Activated naive CD4-positive, alpha-beta T cell treated with anti-CD3 and anti-CD28 coated beads for 36 hours (primary cell): Measurements from ENCODE around the gene KLHDC10. TPM values are rescaled to one million over a fixed set of nuclear protein-coding genes. Genes with fewer than 3 reads are reported as not detected.
"Not testable (repeated sequence)": the region's sequence is repeated elsewhere in the genome, so short reads cannot be mapped to it uniquely, and the experiment has no call there.

Experiments used
- CTCF ChIA-PET: fragments of 350-600 bp; sonication (Branson Sonifier 250); formaldehyde crosslinking; loops from one replicate; lab custom pipeline; 2021; ENCODE audit warnings: antibody characterized with exemption; lab: Charles Lee
- DNase-seq: peaks from one replicate; pipeline ENCODE4 v3.0.0-alpha.2; 2020
- H3K27ac Mint-ChIP-seq: one replicate; pipeline ENCODE4 v1.8.0; 2021; ENCODE audit warnings: mild to moderate bottlenecking, mixed read lengths
- H3K27me3 Mint-ChIP-seq: one replicate; pipeline ENCODE4 v1.8.0; 2021; ENCODE audit warnings: low read depth, mixed read lengths
- H3K36me3 Mint-ChIP-seq: one replicate; pipeline ENCODE4 v1.8.0; 2021; ENCODE audit warnings: low read depth, mixed read lengths
- H3K4me1 Mint-ChIP-seq: one replicate; pipeline ENCODE4 v1.8.0; 2021; ENCODE audit warnings: low read depth, mixed read lengths
- H3K4me3 Mint-ChIP-seq: one replicate; pipeline ENCODE4 v1.8.0; 2021; ENCODE audit warnings: mild to moderate bottlenecking, moderate library complexity, mixed read lengths
- H3K9me3 Mint-ChIP-seq: one replicate; pipeline ENCODE4 v1.8.0; 2021; ENCODE audit warnings: mixed read lengths
- intact Hi-C: fragments of 100-400 bp; cut with micrococcal nuclease; formaldehyde crosslinking; loops from one replicate; pipeline ENCODE4 v1.15.1; 2023
- total RNA-seq, 2 experiments: library from RNA; stranded (reverse); gene quantifications; one replicate each; pipeline ENCODE4 v1.2.3, GENCODE V29; 2021

The KLHDC10 gene
- total RNA-seq, 2 experiments from 2014 or later: 11.6 to 12.9 TPM

GRCh38 chr7:130160023-130160422, 89.7 kb downstream of the KLHDC10 start:
- intact Hi-C loops: no loop called here

GRCh38 chr7:130160455-130160854, 90.1 kb downstream of the KLHDC10 start:
- Mint-ChIP-seq H3K4me1 (no peaks in the 10 kb centered on the region), H3K27ac (no peak overlapping the region), H3K4me3 (no peak overlapping the region), H3K27me3 (peaks cover 1% of the 10 kb centered on the region), H3K9me3 (peaks cover 20% of the 10 kb centered on the region), H3K36me3 (peaks cover 67% of the 10 kb centered on the region)
- intact Hi-C loops: no loop called here
- DNase-seq: no peak
- CTCF ChIA-PET: interaction anchor here (0.6 to 1.0 kb wide), 2 partner anchors 11 to 305 kb away, joined by 3 read pairs; no protein-coding TSS in a partner anchor

More at GRCh38 chr7:130160023-130160422, 89.7 kb downstream of the KLHDC10 start:
- no peak for DNase-seq
- CTCF ChIA-PET: interaction anchor here (1.0 kb wide), 1 partner anchor 11 kb away, joined by 3 read pairs; no protein-coding TSS in a partner anchor
- H3K36me3 Mint-ChIP-seq: peaks cover 63% of the 10 kb centered on the region
- peaks cover 20% of the 10 kb centered on the region for H3K9me3 Mint-ChIP-seq
- H3K4me3 Mint-ChIP-seq: no peak overlapping the region
- no peak overlapping the region for H3K27ac Mint-ChIP-seq
- peaks cover 2% of the 10 kb centered on the region for H3K27me3 Mint-ChIP-seq
- no peaks in the 10 kb centered on the region for H3K4me1 Mint-ChIP-seq

- H3K4me1 Mint-ChIP-seq: no peaks in the 10 kb centered on the region
- H3K27me3 Mint-ChIP-seq: no peaks in the 10 kb centered on the region
- H3K9me3 Mint-ChIP-seq: peaks cover 17% of the 10 kb centered on the region
- H3K27ac Mint-ChIP-seq: no peak overlapping the region
- H3K4me3 Mint-ChIP-seq: no peak overlapping the region
- H3K36me3 Mint-ChIP-seq: peaks cover 72% of the 10 kb centered on the region
- intact Hi-C loops: no loop called here
- DNase-seq: no peak
- CTCF ChIA-PET: no interaction called here
These were observed 91.9 kb downstream of the KLHDC10 start for GRCh38 chr7:130162196-130162595.

- DNase-seq: no peak
- no peak overlapping the region for H3K4me3 Mint-ChIP-seq
- intact Hi-C loops: no loop called here
- no peaks in the 10 kb centered on the region for H3K9me3 Mint-ChIP-seq
- no peaks in the 10 kb centered on the region for H3K27me3 Mint-ChIP-seq
- H3K27ac Mint-ChIP-seq: no peak overlapping the region
- CTCF ChIA-PET: interaction anchor here (1.3 to 1.5 kb wide), 2 partner anchors 69 to 103 kb away, joined by 3 to 5 read pairs; no protein-coding TSS in a partner anchor
- H3K4me1 Mint-ChIP-seq: no peaks in the 10 kb centered on the region
- peaks cover 34% of the 10 kb centered on the region for H3K36me3 Mint-ChIP-seq
These were observed 104.1 kb downstream of the KLHDC10 start for GRCh38 chr7:130174237-130174959.

GRCh38 chr7:130178251-130178650, 107.9 kb downstream of the KLHDC10 start:
- Mint-ChIP-seq H3K27ac (no peak overlapping the region), H3K36me3 (peaks cover 34% of the 10 kb centered on the region), H3K9me3 (no peaks in the 10 kb centered on the region), H3K4me3 (no peak overlapping the region), H3K4me1 (peaks cover 25% of the 10 kb centered on the region), H3K27me3 (no peaks in the 10 kb centered on the region)
- CTCF ChIA-PET: interaction anchor here (0.6 kb wide), 1 partner anchor 1524 kb away, joined by 3 read pairs; no protein-coding TSS in a partner anchor
- intact Hi-C loops: no loop called here
- DNase-seq: no peak

- H3K4me1 Mint-ChIP-seq: peaks cover 30% of the 10 kb centered on the region
- no peaks in the 10 kb centered on the region for H3K27me3 Mint-ChIP-seq
- no peak overlapping the region for H3K4me3 Mint-ChIP-seq
- CTCF ChIA-PET: interaction anchor here (0.7 kb wide), 1 partner anchor 258 kb away, joined by 3 read pairs; no protein-coding TSS in a partner anchor
- no peak for DNase-seq
- H3K27ac Mint-ChIP-seq: no peak overlapping the region
- intact Hi-C loops: loop anchor here (1.0 to 10.0 kb wide), 11 partner anchors 26 to 928 kb away; partner anchors contain the start of genes KLHDC10 and TMEM209
- no peaks in the 10 kb centered on the region for H3K9me3 Mint-ChIP-seq
- H3K36me3 Mint-ChIP-seq: peaks cover 31% of the 10 kb centered on the region
These were observed 109.3 kb downstream of the KLHDC10 start for GRCh38 chr7:130179631-130180030.

- peak overlapping the region; percentile 79 for H3K27ac Mint-ChIP-seq
- DNase-seq: peak; percentile 73
- peaks cover 30% of the 10 kb centered on the region for H3K4me1 Mint-ChIP-seq
- intact Hi-C loops: loop anchor here (1.0 to 10.0 kb wide), 11 partner anchors 25 to 927 kb away; partner anchors contain the start of genes KLHDC10 and TMEM209
- peaks cover 33% of the 10 kb centered on the region for H3K36me3 Mint-ChIP-seq
- H3K4me3 Mint-ChIP-seq: no peak overlapping the region
- H3K27me3 Mint-ChIP-seq: no peaks in the 10 kb centered on the region
- no peaks in the 10 kb centered on the region for H3K9me3 Mint-ChIP-seq
- CTCF ChIA-PET: interaction anchor here (0.6 kb wide), 1 partner anchor 577 kb away, joined by 3 read pairs; no protein-coding TSS in a partner anchor
These were observed 110.4 kb downstream of the KLHDC10 start for GRCh38 chr7:130180571-130181262.

- intact Hi-C loops: loop anchor here (2.0 to 10.0 kb wide), 6 partner anchors 110 to 926 kb away; partner anchors contain the start of gene KLHDC10
- Mint-ChIP-seq H3K4me3 (no peak overlapping the region), H3K4me1 (peaks cover 30% of the 10 kb centered on the region)
These were observed 110.9 kb downstream of the KLHDC10 start for GRCh38 chr7:130181263-130181605.

GRCh38 chr7:130182990-130183389, 112.7 kb downstream of the KLHDC10 start:
- DNase-seq: no peak
- H3K27me3 Mint-ChIP-seq: no peaks in the 10 kb centered on the region
- intact Hi-C loops: loop anchor here (5.0 to 10.0 kb wide), 2 partner anchors 852 to 924 kb away; no protein-coding TSS in a partner anchor
- H3K27ac Mint-ChIP-seq: peak overlapping the region; percentile 65
- H3K36me3 Mint-ChIP-seq: peaks cover 39% of the 10 kb centered on the region
- H3K4me3 Mint-ChIP-seq: no peak overlapping the region
- H3K4me1 Mint-ChIP-seq: peaks cover 30% of the 10 kb centered on the region
- CTCF ChIA-PET: interaction anchor here (0.8 to 1.9 kb wide), 3 partner anchors 111 to 575 kb away, joined by 3 to 7 read pairs (median 3); no protein-coding TSS in a partner anchor
- H3K9me3 Mint-ChIP-seq: no peaks in the 10 kb centered on the region

More at GRCh38 chr7:130181263-130181605, 110.9 kb downstream of the KLHDC10 start:
- CTCF ChIA-PET: interaction anchor here (0.6 kb wide), 1 partner anchor 59 kb away, joined by 3 read pairs; no protein-coding TSS in a partner anchor
- Mint-ChIP-seq H3K27me3 (no peaks in the 10 kb centered on the region), H3K9me3 (no peaks in the 10 kb centered on the region), H3K27ac (peak overlapping the region; percentile 79), H3K36me3 (peaks cover 33% of the 10 kb centered on the region)
- no peak for DNase-seq

- intact Hi-C loops: loop anchor here (5.0 to 10.0 kb wide), 2 partner anchors 850 to 923 kb away; no protein-coding TSS in a partner anchor
- DNase-seq, H3K9me3 Mint-ChIP-seq, H3K27me3 Mint-ChIP-seq, H3K4me3 Mint-ChIP-seq, CTCF ChIA-PET, H3K27ac Mint-ChIP-seq: not testable (repeated sequence)
- H3K4me1 Mint-ChIP-seq: peaks cover 30% of the 10 kb centered on the region
- peaks cover 41% of the 10 kb centered on the region for H3K36me3 Mint-ChIP-seq
These were observed 114.0 kb downstream of the KLHDC10 start for GRCh38 chr7:130184349-130184748.
